DLD1 (cell line): Measurements from ENCODE around the gene KLK2.
"Not testable (repeated sequence)": the region's sequence is repeated elsewhere in the genome, so short reads cannot be mapped to it uniquely, and the experiment has no call there.

ENCODE experiments used
- in situ Hi-C: cut with HindIII; loops from 2 replicates; pipeline ENCODE4 v1.10.0; 2017; ENCODE audit warnings: low sequenced_read_pairs

Gene KLK2

GRCh38 chr19:50891253-50891625 lies 18.0 kb downstream of the KLK2 start:
- in situ Hi-C loops = no loop called here

- in situ Hi-C loops = no loop called here
These were observed 20.0 kb downstream of the KLK2 start for GRCh38 chr19:50893047-50893736.

- in situ Hi-C loops = no loop called here
These were observed 21.5 kb downstream of the KLK2 start for GRCh38 chr19:50894478-50895356.

GRCh38 chr19:50896089-50896590 lies 22.9 kb downstream of the KLK2 start:
- in situ Hi-C loops = not testable (repeated sequence)

GRCh38 chr19:50896591-50897190 lies 23.5 kb downstream of the KLK2 start:
- in situ Hi-C loops = no loop called here

- in situ Hi-C loops = no loop called here
These were observed 24.0 kb downstream of the KLK2 start for GRCh38 chr19:50897191-50897607.

GRCh38 chr19:50897612-50898011 lies 24.4 kb downstream of the KLK2 start:
- in situ Hi-C loops = no loop called here

- in situ Hi-C loops = no loop called here
These were observed 24.8 kb downstream of the KLK2 start for GRCh38 chr19:50898018-50898417.

- in situ Hi-C loops = no loop called here
These were observed 26.3 kb downstream of the KLK2 start for GRCh38 chr19:50899569-50899968.

GRCh38 chr19:50902640-50903039 lies 29.4 kb downstream of the KLK2 start:
- in situ Hi-C loops = no loop called here

GRCh38 chr19:50906217-50906616 lies 33.0 kb downstream of the KLK2 start:
- in situ Hi-C loops = no loop called here

GRCh38 chr19:50908336-50908735 lies 35.1 kb downstream of the KLK2 start:
- in situ Hi-C loops = no loop called here

- in situ Hi-C loops = no loop called here
These were observed 36.2 kb downstream of the KLK2 start for GRCh38 chr19:50909240-50910070.

GRCh38 chr19:50910722-50911121 lies 37.5 kb downstream of the KLK2 start:
- in situ Hi-C loops = no loop called here

GRCh38 chr19:50911206-50912101 lies 38.2 kb downstream of the KLK2 start, which contains the start of gene KLK4:
TSS of gene KLK4 (minus strand) at chr19:50911395. CDS start at chr19:50910738, 657 bp downstream.
- in situ Hi-C loops = no loop called here

- in situ Hi-C loops = no loop called here
These were observed 38.9 kb downstream of the KLK2 start for GRCh38 chr19:50912102-50912599.

GRCh38 chr19:50912727-50913716 lies 39.8 kb downstream of the KLK2 start:
- in situ Hi-C loops = no loop called here

GRCh38 chr19:50916069-50916468 lies 42.8 kb downstream of the KLK2 start:
- in situ Hi-C loops = no loop called here
